IPS DF 4.7 (cell line): ENCODE data around the gene NEDD4L.

Experiments used
- DNase-seq: peaks from one replicate; pipeline ENCODE4 v3.0.0-alpha.2; 2013; ENCODE audit warnings: low spot score; ENCODE audit errors: extremely low read depth

Gene NEDD4L

GRCh38 chr18:58287353-58288274 lies 243.6 kb downstream of the NEDD4L start:
- no peak for DNase-seq

DNA sequence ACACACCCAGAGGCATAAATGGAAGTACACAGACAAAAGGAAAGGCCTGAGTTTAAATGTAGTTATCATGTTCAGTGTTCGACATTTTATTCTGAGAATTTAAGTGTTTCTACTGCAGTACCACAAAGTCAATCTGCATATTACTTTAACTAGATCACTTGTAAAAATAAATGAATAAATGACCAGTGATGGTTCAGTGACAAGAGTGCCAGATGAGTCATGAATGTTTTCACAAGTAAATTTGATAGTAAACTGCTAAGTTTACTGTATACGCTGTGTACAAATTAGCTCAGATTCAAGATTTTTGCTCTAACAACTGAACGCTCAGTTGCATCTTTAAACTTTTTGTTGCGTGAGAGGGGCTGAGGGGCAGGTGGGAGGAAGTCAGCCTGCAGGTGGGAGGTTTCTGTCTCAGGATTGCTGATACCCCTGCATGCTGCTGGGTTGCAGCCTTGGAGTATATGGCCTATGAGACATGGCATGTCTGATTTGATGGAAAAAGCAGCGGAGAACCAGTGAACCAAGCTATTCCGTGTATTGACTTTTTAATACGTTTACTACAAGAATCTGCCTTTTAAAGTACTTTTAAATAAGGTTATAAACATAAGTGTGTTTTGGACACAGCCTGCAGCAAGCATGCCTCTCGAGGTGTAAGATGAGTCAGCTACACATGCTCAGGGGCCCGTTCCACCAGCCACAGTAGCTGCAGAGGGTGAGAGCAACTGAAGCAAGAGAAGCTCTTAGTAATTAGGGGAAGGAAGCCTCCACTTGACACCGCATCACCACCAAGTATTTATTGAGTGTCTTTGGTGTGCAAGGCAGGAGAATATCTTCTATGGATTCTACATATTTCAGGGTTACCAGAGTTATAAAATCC lies 245.1 kb downstream of the NEDD4L start:
- no peak for DNase-seq

DNA sequence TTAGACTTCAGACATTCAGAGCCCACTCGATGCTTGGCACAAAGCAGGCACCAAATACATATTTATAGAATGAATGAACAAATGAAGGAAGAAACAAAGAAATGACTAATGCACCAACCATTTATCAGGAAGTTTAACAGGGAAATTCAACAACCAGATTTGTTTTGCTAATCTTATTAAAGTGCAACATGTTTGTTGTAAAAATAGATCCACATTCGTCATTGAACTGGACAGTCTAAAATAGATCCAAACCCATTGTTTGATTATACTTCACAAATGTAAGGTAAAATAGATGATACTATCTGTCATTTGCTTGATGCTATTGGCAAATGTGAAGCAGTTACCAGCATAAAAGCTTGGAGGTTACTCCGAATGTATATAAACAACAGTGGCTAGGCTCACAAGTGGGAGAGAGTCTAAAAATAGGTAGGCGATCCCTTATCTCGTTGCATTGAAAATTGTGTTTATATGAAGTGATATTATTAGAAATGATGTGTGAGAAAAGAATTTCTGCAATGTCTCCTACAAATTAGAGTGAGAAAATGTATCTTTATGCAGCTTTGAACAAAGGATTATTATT lies 246.2 kb downstream of the NEDD4L start:
- no peak for DNase-seq

DNA sequence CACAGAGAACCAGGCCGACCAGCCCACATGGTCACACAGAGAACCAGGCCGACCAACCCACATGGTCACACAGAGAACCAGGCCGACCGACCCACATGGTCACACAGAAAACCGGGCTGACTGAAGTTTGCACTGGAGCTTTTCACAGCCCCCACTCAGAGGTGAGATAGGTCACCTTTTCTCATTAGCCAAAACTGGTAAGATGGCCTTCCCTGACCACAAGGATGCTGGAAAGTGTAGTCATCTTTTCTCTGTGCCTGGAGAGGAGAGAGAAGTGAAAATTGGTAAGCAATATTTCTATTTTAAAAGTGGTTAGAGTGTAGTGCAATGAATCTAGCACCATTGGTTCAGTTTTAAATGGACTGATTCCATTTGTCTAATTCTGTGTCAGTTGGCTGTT lies 247.1 kb downstream of the NEDD4L start:
- no peak for DNase-seq

DNA sequence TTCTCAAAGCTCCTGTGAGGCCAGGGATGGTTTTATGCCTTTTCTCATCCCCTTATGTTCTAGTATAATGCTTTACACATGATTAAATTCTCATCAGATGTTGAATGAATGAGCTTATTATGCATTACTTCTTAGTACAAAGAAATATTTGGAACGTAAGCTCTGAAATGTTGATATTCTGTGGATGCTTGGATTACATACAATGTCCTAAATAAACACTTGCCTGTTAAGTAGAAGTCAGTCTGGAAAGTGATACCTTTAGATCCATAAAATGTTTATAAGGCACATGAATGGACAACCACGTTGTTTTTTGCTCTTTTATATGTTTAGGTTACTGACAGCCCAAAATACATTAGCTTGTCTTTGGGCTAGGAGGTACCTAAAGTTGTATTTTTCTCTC lies 248.6 kb downstream of the NEDD4L start:
- DNase-seq, result no peak

GRCh38 chr18:58297198-58297597 lies 253.2 kb downstream of the NEDD4L start:
- no peak for DNase-seq

- no peak for DNase-seq
Observed at GRCh38 chr18:58298251-58299134, 254.5 kb downstream of the NEDD4L start.

- no peak for DNase-seq
Observed at GRCh38 chr18:58299135-58299473, 255.1 kb downstream of the NEDD4L start.

DNA sequence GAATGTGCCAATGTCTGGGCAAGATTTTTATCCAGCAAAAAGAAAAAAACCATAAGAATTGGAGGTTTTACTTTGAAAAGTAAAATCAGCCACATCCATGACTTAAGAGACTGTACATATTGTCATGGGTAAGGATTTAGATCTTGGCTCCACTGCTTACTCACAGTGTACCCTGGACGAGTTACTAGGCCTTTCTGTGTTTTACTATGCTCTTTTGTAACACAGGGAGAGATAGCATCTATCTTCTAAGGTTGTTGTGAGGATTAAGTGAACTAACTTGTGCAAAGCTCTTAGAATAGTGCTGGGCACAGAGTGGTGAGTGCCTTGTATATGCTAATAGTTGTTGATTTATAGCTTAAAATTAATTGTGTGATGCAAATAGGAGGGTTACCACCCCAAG lies 255.9 kb downstream of the NEDD4L start:
- DNase-seq, result no peak

GRCh38 chr18:58300867-58301266 lies 256.8 kb downstream of the NEDD4L start:
- DNase-seq, result no peak

- DNase-seq, result no peak
Observed at GRCh38 chr18:58302811-58303210, 258.8 kb downstream of the NEDD4L start.

DNA sequence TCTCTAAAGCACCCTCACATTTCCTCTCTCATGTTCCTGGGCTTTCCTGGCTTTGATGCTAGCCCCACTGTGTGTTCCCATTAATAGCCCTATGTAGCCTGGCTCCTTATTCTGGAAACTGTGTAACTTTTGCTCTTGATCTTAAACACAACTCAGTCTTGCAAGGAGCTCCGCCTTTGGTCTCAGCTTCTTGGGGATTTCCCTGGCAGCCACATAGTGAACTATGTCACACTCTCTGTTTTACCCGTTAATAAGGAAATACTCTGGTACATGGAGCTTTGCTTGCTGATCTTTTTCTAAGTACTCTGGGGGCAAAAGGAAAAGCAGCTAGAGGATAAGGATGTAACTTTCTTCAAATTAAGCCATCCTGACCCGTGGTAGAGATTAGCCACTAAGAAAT lies 259.3 kb downstream of the NEDD4L start:
- no peak for DNase-seq

DNA sequence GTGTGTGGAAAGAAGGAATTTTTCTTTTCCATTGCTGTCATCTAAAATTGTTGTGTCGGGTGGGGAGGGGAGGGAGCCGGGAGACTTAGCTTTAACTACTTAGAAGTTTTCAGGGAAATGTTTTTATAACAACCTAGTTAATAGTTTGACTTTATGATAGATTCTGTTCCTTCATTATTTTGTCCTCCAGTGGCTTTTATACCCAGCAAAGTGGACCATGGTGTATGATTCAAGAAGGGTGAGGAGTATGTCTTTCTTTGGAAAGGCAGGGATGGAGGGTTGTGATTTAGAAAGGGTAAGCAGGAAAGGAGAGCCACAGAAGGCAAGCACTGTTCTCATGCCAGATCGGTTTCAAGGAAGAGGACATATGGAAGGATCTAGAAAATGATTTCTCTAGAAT lies 261.8 kb downstream of the NEDD4L start:
- DNase-seq, result no peak

DNA sequence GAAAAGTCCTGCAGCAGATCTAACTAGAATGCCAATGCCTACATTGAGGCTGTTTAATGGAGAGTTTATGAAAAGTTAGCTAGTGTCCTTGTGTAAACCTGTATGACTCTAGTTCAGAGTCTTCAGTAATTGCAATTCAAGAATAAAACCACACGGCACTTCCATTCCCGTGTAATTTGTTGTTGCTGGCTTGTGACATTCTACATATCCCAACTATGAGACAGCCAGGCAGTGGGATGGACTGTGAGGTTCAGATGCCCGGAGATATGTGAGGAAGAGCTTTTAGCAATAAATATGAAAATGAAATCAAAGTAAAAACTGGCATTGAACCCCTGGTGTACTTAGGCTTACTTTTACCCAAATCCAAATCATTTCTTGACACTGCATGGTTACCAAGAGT lies 263.4 kb downstream of the NEDD4L start:
- no peak for DNase-seq

GRCh38 chr18:58308463-58308862 lies 264.4 kb downstream of the NEDD4L start:
- DNase-seq, result no peak

GRCh38 chr18:58309099-58309498 lies 265.1 kb downstream of the NEDD4L start:
- no peak for DNase-seq

GRCh38 chr18:58309610-58310239 lies 265.7 kb downstream of the NEDD4L start:
- DNase-seq, result no peak

GRCh38 chr18:58310517-58310916 lies 266.5 kb downstream of the NEDD4L start:
- DNase-seq, result no peak

DNA sequence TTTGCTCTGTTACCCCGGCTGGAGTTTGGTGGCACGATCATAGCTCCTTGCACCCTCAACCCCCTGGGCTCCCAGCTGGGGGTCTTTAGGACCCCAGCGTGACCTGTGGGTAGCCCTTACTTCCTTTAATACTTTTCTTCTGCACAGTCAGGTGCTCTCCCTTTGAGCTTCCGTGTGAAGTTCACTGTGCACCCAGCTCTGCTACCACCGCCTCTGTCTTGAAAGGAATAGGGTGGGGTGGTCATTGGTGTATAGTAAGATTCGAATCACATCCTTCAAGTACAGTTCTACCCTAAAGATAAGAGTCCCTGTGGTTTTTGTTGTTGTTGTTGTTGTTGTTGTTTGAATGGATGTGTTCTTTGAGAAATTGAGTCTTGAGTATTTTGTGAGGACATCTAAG lies 267.4 kb downstream of the NEDD4L start:
- DNase-seq, result no peak

- no peak for DNase-seq
Observed at GRCh38 chr18:58313491-58314032, 269.5 kb downstream of the NEDD4L start.
